GM12875 (cell line): ENCODE data around the gene DCXR.

Source experiments
- H3K4me3 ChIP-seq: one replicate; pipeline ENCODE4 v1.5.1; 2011; ENCODE audit warnings: low read depth, low read length, control low read depth
- CTCF ChIP-seq: IDR thresholded peaks from 2 replicates; pipeline ENCODE4 v1.5.1; 2011; ENCODE audit warnings: low read depth, mild to moderate bottlenecking, control low read depth, inconsistent platforms, low read length, moderate library complexity, borderline replicate concordance; ENCODE audit not compliant: insufficient read depth

Gene DCXR

GRCh38 chr17:82078433-82078832 lies 40.9 kb upstream of the DCXR start:
- TF ChIP-seq CTCF: no peak
- H3K4me3 ChIP-seq: no peak overlapping the region

GRCh38 chr17:82077617-82078358 lies 40.3 kb upstream of the DCXR start:
- TF ChIP-seq CTCF: no peak
- H3K4me3 ChIP-seq: no peak overlapping the region

- no peak overlapping the region for H3K4me3 ChIP-seq
- no peak for TF ChIP-seq CTCF
Measured at GRCh38 chr17:82076785-82077591, 39.5 kb upstream of the DCXR start.

GRCh38 chr17:82076018-82076784 lies 38.7 kb upstream of the DCXR start:
- no peak for TF ChIP-seq CTCF
- no peak overlapping the region for H3K4me3 ChIP-seq

- no peak overlapping the region for H3K4me3 ChIP-seq
- no peak for TF ChIP-seq CTCF
Measured at GRCh38 chr17:82073446-82073845, 35.9 kb upstream of the DCXR start.

GRCh38 chr17:82072827-82073226 lies 35.3 kb upstream of the DCXR start:
- TF ChIP-seq CTCF: no peak
- H3K4me3 ChIP-seq: no peak overlapping the region

GRCh38 chr17:82070611-82071010 lies 33.1 kb upstream of the DCXR start:
- no peak for TF ChIP-seq CTCF
- H3K4me3 ChIP-seq: no peak overlapping the region
